BLaER1 treated with 17β-estradiol and CSF1 and Interleukin-3, amounts not matched to agents 10 nM and 100 nM (cell line): Measurements from ENCODE around the gene CDH23.

Experiments
- H3K27ac ChIP-seq, 11 experiments: shearing (Covaris generic); formaldehyde crosslinking; 2 replicates each; pipeline ENCODE4 v1.8.1; 2022
- H3K27me3 ChIP-seq, 11 experiments: shearing (Covaris generic); formaldehyde crosslinking; 2 replicates each; pipeline ENCODE4 v1.8.1; 2022
- H3K36me3 ChIP-seq, 11 experiments: shearing (Covaris generic); formaldehyde crosslinking; 2 replicates each; pipeline ENCODE4 v1.8.1; 2022
- H3K4me1 ChIP-seq, 10 experiments: shearing (Covaris generic); formaldehyde crosslinking; 2 replicates each; pipeline ENCODE4 v1.8.1; 2022
- H3K4me2 ChIP-seq, 11 experiments: shearing (Covaris generic); formaldehyde crosslinking; 2 replicates each; pipeline ENCODE4 v1.8.1; 2022
- H3K4me3 ChIP-seq, 10 experiments: shearing (Covaris generic); formaldehyde crosslinking; 2 replicates each; pipeline ENCODE4 v1.8.1; 2022
- H3K9ac ChIP-seq, 11 experiments: shearing (Covaris generic); formaldehyde crosslinking; 2 replicates each; pipeline ENCODE4 v1.8.1; 2022
- H3K9me3 ChIP-seq, 11 experiments: shearing (Covaris generic); formaldehyde crosslinking; replicated peaks in 1 of 11; 2 replicates each; pipeline ENCODE4 v1.8.1; 2022
- H4K20me1 ChIP-seq, 11 experiments: shearing (Covaris generic); formaldehyde crosslinking; 2 replicates each; pipeline ENCODE4 v1.8.1; 2022
- Cebpa-rat ChIP-seq, 11 experiments: shearing (Covaris generic); IDR thresholded peaks; 2 replicates each; pipeline ENCODE4 v1.8.1; 2022

CDH23 gene

DNA sequence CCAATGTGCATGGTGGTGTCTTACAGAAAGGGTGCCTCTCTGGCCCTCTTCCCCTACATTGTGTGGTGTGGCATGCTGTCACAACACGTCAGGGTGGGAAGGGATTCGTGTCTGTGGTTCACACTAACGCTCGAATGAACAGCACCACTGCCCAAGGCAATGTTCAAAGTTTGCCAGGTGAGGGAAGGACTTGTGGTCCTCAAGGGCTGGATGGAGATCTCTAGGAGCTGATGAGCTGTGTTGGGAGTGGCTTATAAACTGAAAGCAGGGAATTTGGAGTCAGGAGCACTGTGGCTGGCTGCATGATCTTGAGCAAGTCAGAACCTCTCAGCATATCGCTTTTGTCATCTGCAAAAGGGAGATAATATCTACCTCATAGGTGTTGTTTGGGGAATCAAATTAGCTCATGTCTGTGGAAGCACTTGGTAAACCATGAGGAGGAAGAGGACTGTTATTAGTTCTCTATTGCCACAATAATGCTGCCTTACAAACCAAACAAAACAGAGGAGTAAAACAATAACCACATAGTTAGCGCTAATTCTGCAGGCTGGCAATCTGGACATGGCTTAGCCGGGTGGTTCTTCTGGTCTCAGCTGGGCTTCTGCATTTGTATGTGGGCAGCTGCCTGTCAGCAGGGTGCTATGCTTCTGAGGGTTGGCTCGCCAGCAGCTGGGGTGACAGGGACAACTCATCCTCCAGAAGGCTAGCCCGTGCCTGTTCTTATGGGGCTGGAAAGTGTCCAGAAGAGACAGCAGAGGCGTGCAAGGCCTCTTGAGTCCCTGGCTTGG lies 345.8 kb downstream of the CDH23 start:
- peak overlapping the region in 4 of 11 experiments; percentile 9 to 44 (median 24); a peak in 5 of 22 replicates for H3K27ac ChIP-seq
- H4K20me1 ChIP-seq: no peaks in the 10 kb centered on the region
- H3K36me3 ChIP-seq: no peaks in the 10 kb centered on the region
- no peak overlapping the region for H3K9ac ChIP-seq
- H3K9me3 ChIP-seq: peaks cover 0 to 19% (median 12%) of the 10 kb centered on the region in 11 experiments; a peak in 15 of 22 replicates
- no peak overlapping the region for H3K4me3 ChIP-seq
- no peak for TF ChIP-seq Cebpa-rat (IDR thresholded peaks at IDR 0.05)
- H3K27me3 ChIP-seq: no peaks in the 10 kb centered on the region
- peak overlapping the region in 5 of 11 experiments; percentile 34 to 83 (median 78); a peak in 8 of 22 replicates for H3K4me2 ChIP-seq
- peaks cover 34 to 99% (median 71%) of the 10 kb centered on the region in 10 experiments for H3K4me1 ChIP-seq

DNA sequence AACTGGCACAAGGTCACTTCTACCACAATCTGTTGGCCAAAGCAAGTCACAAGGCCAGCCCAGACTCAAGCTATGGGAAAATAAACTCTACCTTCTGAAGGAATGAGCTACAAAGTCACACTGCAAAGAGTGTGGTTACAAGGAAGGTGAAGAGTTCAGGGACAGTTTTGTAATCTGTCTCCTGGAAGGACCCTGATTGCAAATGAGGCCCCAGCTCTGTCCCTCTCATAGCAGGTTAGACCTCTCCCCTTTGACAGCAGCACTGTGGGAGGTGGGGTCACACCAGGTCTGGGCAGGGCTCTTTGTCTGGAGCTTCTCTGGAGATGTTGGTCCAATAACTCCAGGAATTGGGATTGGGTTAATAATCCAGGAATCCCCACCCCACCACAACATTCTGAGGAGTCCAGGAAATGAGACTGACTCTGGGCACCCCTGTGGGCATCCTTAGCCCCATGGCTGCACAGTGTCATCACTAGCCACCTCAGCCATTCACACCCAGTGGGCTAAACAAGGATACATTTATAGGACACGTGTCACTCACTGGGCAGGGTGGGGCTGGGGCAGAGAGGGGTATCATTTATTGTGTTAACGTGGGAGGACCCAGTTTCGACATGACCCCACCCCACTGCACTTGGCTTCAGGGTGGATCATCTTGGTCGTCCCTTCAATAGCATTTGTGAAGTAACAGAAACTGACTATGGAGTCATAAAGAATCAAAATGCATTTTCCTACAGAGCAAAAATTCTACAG lies 346.5 kb downstream of the CDH23 start:
- Histone ChIP-seq H3K4me2 (peak overlapping the region in 6 of 11 experiments; percentile 6 to 95 (median 56); a peak in 9 of 22 replicates), H3K9me3 (peaks cover 0 to 19% (median 12%) of the 10 kb centered on the region in 11 experiments; a peak in 15 of 22 replicates), H3K27me3 (no peaks in the 10 kb centered on the region), H3K4me3 (no peak overlapping the region), H3K27ac (peak overlapping the region in 3 of 11 experiments; percentile 9 to 44 (median 28); a peak in 5 of 22 replicates), H3K4me1 (peaks cover 42 to 99% (median 71%) of the 10 kb centered on the region in 10 experiments), H3K9ac (no peak overlapping the region), H4K20me1 (no peaks in the 10 kb centered on the region), H3K36me3 (no peaks in the 10 kb centered on the region)
- TF ChIP-seq Cebpa-rat (IDR thresholded peaks at IDR 0.05): no peak

DNA sequence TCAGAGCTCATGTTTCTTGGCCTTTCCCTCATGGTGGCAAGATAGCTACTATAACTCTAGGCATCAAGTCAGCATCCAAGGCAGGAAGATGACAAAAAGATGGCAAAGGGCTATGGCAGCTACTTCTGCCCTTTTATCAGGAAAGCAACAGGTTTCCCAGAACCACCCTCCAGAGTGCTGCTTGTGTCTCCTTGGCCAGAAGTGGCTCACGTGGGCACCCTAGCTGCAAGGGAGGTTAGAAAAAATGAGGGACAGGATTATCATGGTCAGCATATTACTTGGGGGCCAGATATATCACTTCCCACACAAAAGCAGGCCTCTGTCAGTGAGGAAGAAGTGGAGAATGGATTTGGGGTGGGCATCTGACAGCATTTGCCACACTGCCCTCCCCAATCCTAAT lies 347.1 kb downstream of the CDH23 start:
- H3K9me3 ChIP-seq: peaks cover 0 to 19% (median 12%) of the 10 kb centered on the region in 11 experiments; a peak in 15 of 22 replicates
- no peak overlapping the region for H3K27ac ChIP-seq
- no peaks in the 10 kb centered on the region for H3K36me3 ChIP-seq
- H3K4me2 ChIP-seq: peak overlapping the region in 4 of 11 experiments; percentile 26 to 95 (median 56); a peak in 6 of 22 replicates
- no peak overlapping the region for H3K9ac ChIP-seq
- TF ChIP-seq Cebpa-rat (IDR thresholded peaks at IDR 0.05): no peak
- H3K4me1 ChIP-seq: peaks cover 48 to 99% (median 72%) of the 10 kb centered on the region in 10 experiments
- H3K27me3 ChIP-seq: no peaks in the 10 kb centered on the region
- no peak overlapping the region for H3K4me3 ChIP-seq
- H4K20me1 ChIP-seq: no peaks in the 10 kb centered on the region

DNA sequence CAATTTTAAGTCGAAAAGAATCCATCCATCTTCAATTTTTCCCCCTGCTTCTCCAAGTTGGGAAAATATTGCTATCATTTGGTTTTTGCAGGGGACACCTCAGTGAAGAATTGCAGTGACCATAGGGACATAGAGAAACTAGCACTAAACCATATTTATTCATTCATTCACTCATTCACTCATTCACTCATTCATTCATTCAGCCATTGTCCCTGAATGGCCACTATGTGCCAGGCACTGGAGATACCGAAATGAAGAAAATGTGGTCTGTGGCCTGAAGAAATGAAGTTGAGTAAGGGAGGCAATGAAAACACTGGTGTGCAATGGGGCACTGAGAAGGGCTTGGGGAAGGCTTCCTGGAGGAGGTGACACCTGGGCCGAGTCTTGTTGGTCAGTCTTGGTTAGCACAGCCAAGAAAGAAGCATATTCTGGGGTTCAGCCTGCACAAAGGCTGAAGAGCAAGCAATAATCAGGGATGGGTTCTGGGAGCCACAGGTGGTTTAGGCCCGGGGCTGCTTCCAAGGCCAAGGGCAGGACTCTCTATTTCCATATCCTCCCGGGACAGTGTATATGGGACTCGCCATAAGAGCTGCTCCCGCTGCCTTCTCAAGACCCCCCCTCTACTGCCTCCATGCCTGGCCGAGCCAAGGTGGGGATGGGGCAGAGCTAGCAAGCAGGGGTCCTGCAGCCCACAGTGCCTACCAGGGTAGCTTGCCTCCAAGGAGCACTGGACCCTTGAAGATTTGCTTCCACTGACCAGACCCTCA lies 348.4 kb downstream of the CDH23 start:
- Histone ChIP-seq H3K4me3 (no peak overlapping the region), H3K9ac (0 out of 22 replicates have a peak overlapping the region, but pooled peaks of 3 of the 11 experiments have one; percentile 7 to 91 (median 90)), H4K20me1 (no peaks in the 10 kb centered on the region), H3K27me3 (no peaks in the 10 kb centered on the region), H3K4me1 (peaks cover 60 to 99% (median 78%) of the 10 kb centered on the region in 10 experiments), H3K9me3 (peaks cover 0 to 19% (median 12%) of the 10 kb centered on the region in 11 experiments; a peak in 15 of 22 replicates), H3K27ac (peak overlapping the region in 7 of 11 experiments; percentile 98 to 100 (median 99); a peak in 10 of 22 replicates), H3K4me2 (peak overlapping the region; percentile 93 to 99 (median 95); a peak in 18 of 22 replicates), H3K36me3 (peaks cover 0 to 7% (median 0%) of the 10 kb centered on the region in 11 experiments; a peak in 3 of 22 replicates)
- TF ChIP-seq Cebpa-rat (IDR thresholded peaks at IDR 0.05): no peak

GRCh38 chr10:71745664-71746250 lies 349.0 kb downstream of the CDH23 start:
- Histone ChIP-seq H3K36me3 (peaks cover 0 to 14% (median 2%) of the 10 kb centered on the region in 11 experiments; a peak in 7 of 22 replicates), H3K4me2 (peak overlapping the region; percentile 93 to 99 (median 95)), H3K4me1 (peaks cover 64 to 99% (median 78%) of the 10 kb centered on the region in 10 experiments), H3K27ac (peak overlapping the region; percentile 82 to 100 (median 98); a peak in 19 of 22 replicates), H3K9me3 (peaks cover 0 to 19% (median 12%) of the 10 kb centered on the region in 11 experiments; a peak in 15 of 22 replicates), H3K9ac (peak overlapping the region in 10 of 11 experiments; percentile 15 to 94 (median 89); a peak in 16 of 22 replicates), H4K20me1 (no peaks in the 10 kb centered on the region), H3K27me3 (no peaks in the 10 kb centered on the region), H3K4me3 (peak overlapping the region in 1 of 10 experiments; percentile 14; a peak in 1 of 20 replicates)
- TF ChIP-seq Cebpa-rat (IDR thresholded peaks at IDR 0.05): no peak

DNA sequence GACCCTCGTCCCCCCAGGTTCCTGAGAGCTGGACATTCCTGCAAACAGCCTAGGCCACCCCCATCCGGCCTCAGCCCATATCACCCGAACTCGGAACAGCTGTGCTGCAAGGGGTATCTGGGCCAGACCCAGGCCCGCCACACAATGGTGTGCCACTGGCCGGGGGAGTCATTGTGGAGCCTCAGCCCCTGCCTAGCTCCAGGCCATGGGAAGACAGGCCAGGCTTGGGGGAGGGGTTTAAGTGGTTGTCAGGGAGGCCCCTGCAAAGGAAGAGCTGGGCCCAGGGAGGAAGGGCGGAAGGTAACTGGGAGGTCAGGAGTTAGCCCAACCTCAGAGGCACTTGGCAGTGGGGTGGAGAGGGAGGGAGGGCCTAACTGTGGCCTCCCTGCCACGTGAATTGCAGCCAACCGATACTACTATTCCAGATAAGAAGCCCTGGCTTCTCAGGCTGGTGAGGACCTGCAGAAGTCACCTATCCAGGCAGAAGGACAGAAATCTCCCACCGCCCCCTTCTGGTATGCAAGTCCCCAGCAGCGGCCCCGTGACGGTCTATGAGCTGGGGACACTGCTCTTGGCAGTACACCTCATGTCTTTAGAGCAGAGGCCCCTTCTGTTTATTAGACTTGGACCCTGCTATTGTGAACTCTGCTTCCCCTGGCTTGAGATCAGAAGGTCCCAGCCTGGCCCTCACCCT lies 349.8 kb downstream of the CDH23 start:
- peaks cover 0 to 21% (median 7%) of the 10 kb centered on the region in 11 experiments; a peak in 11 of 22 replicates for H3K36me3 ChIP-seq
- peak overlapping the region in 2 of 10 experiments; percentile 1 to 14; a peak in 4 of 20 replicates for H3K4me3 ChIP-seq
- no peak for TF ChIP-seq Cebpa-rat (IDR thresholded peaks at IDR 0.05)
- no peaks in the 10 kb centered on the region for H3K27me3 ChIP-seq
- H3K9me3 ChIP-seq: peaks cover 0 to 19% (median 12%) of the 10 kb centered on the region in 11 experiments; a peak in 15 of 22 replicates
- peak overlapping the region; percentile 82 to 100 (median 98) for H3K27ac ChIP-seq
- peaks cover 64 to 99% (median 78%) of the 10 kb centered on the region in 10 experiments for H3K4me1 ChIP-seq
- no peaks in the 10 kb centered on the region for H4K20me1 ChIP-seq
- H3K4me2 ChIP-seq: peak overlapping the region; percentile 93 to 99 (median 95)
- peak overlapping the region; percentile 15 to 94 (median 89); a peak in 20 of 22 replicates for H3K9ac ChIP-seq

DNA sequence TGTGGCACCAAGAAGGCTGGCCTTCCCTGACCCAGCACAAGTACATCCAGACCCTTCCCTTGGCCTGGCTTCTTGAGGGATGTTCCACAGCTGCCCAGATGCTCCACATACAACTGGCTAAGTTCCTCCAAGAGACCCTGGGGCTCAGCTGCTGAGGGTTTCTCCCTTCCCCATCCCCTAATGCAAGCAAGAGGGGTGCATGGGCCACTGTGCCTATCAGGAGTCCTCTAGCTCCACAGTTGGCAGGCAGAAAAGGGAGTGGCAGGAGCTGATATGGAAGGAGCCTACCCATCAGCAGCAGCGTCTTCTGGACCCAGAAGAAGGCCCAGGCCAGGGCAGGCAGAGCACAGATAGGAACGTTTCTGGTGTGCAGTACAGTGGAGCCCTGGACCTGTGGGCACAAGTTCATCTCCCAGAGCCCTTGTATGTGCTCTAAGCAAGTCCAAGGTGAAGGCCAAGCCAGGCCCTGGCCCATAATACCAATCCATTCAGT lies 350.4 kb downstream of the CDH23 start:
- Histone ChIP-seq H4K20me1 (no peaks in the 10 kb centered on the region), H3K27me3 (no peaks in the 10 kb centered on the region; a peak in 1 of 22 replicates), H3K9me3 (peaks cover 0 to 15% (median 12%) of the 10 kb centered on the region in 11 experiments; a peak in 15 of 22 replicates), H3K36me3 (peaks cover 0 to 27% (median 12%) of the 10 kb centered on the region in 11 experiments; a peak in 12 of 22 replicates), H3K4me1 (peaks cover 67 to 99% (median 79%) of the 10 kb centered on the region in 10 experiments), H3K4me2 (peak overlapping the region; percentile 93 to 99 (median 95)), H3K4me3 (peak overlapping the region in 2 of 10 experiments; percentile 1 to 14; a peak in 4 of 20 replicates), H3K9ac (peak overlapping the region; percentile 15 to 94 (median 89); a peak in 20 of 22 replicates), H3K27ac (peak overlapping the region; percentile 82 to 100 (median 98))
- no peak for TF ChIP-seq Cebpa-rat (IDR thresholded peaks at IDR 0.05)
